Hepatocyte (in vitro differentiated cells): Measurements from ENCODE around the gene HS3ST5. TPM values are rescaled to one million over a fixed set of nuclear protein-coding genes. Genes with fewer than 3 reads are reported as not detected.
A peak's percentile ranks its signal among the peaks of the same experiment; 100 is the strongest.

ENCODE experiments used
- DNase-seq: peaks from one replicate; pipeline ENCODE4 v3.0.0-alpha.2; 2016; ENCODE audit warnings: low spot score
- H2AFZ ChIP-seq: fragments of 200-600 bp; sonication (generic); 2 replicates; pipeline ENCODE4 v1.6.0; 2016; ENCODE audit warnings: antibody characterized with exemption, mild to moderate bottlenecking
- H3K27ac ChIP-seq: fragments of 200-600 bp; sonication (generic); 2 replicates; pipeline ENCODE4 v1.5.1; 2016; ENCODE audit warnings: mild to moderate bottlenecking
- H3K27me3 ChIP-seq: fragments of 200-600 bp; sonication (generic); 2 replicates; pipeline ENCODE4 v1.6.1; 2016
- H3K36me3 ChIP-seq: fragments of 200-600 bp; sonication (generic); replicated peaks from 2 replicates; pipeline ENCODE4 v1.5.1; 2016; ENCODE audit warnings: low read depth; ENCODE audit not compliant: insufficient read depth
- H3K4me1 ChIP-seq: fragments of 200-600 bp; sonication (generic); 2 replicates; pipeline ENCODE4 v1.5.1; 2016; ENCODE audit warnings: mild to moderate bottlenecking, moderate library complexity; ENCODE audit not compliant: insufficient read depth
- H3K4me2 ChIP-seq: fragments of 200-600 bp; sonication (generic); 2 replicates; pipeline ENCODE4 v1.6.0; 2016
- H3K4me3 ChIP-seq: fragments of 200-600 bp; sonication (generic); 2 replicates; pipeline ENCODE4 v1.5.1; 2016; ENCODE audit warnings: mild to moderate bottlenecking
- H3K79me2 ChIP-seq: fragments of 200-600 bp; sonication (generic); 2 replicates; pipeline ENCODE4 v1.6.0; 2017; ENCODE audit warnings: mild to moderate bottlenecking
- H3K9me2 ChIP-seq: fragments of 200-600 bp; sonication (generic); replicated peaks from 2 replicates; pipeline ENCODE4 v1.6.0; 2017; ENCODE audit warnings: mild to moderate bottlenecking; ENCODE audit not compliant: insufficient read depth
- H3K9me3 ChIP-seq: fragments of 200-600 bp; sonication (generic); 2 replicates; pipeline ENCODE4 v1.5.1; 2016; ENCODE audit warnings: low read depth, mild to moderate bottlenecking
- H4K20me1 ChIP-seq: fragments of 200-600 bp; sonication (generic); 2 replicates; pipeline ENCODE4 v1.6.0; 2016; ENCODE audit warnings: mild to moderate bottlenecking; ENCODE audit not compliant: insufficient read depth, poor library complexity, severe bottlenecking
- CTCF ChIP-seq: fragments of 200-600 bp; sonication (generic); IDR thresholded peaks from 2 replicates; pipeline ENCODE4 v1.5.1; 2016; ENCODE audit warnings: antibody characterized with exemption, mild to moderate bottlenecking; ENCODE audit not compliant: poor library complexity
- EZH2 ChIP-seq: fragments of 200-600 bp; sonication (generic); IDR thresholded peaks from 2 replicates; pipeline ENCODE4 v1.6.1; 2016; ENCODE audit warnings: antibody characterized with exemption, mild to moderate bottlenecking, borderline replicate concordance
- EZH2phosphoT487 ChIP-seq: fragments of 200-600 bp; sonication (generic); IDR thresholded peaks from one replicate; pipeline ENCODE4 v1.6.1; 2018; ENCODE audit warnings: antibody characterized with exemption, mild to moderate bottlenecking, low read depth, moderate library complexity; ENCODE audit not compliant: unreplicated experiment, severe bottlenecking
- WGBS: methylation state at CpG from one replicate; pipeline ENCODE4 v1.1.6; 2016; ENCODE audit warnings: low lambda C conversion rate; ENCODE audit errors: missing lambda C conversion rate; 5-methylcytosine and 5-hydroxymethylcytosine counted together
- polyA plus RNA-seq: library from polyadenylated mRNA; unstranded; fragments of >200 nt; fragmentation: Nextera tagmentation; extraction: Ambion mirVana; gene quantifications from 2 replicates; pipeline ENCODE4 v1.2.1, GENCODE V29; 2016
- total RNA-seq: library from RNA; depleted of rRNA; stranded (reverse); fragments of >200 nt; gene quantifications from 2 replicates; pipeline ENCODE4 v1.2.3, GENCODE V29; 2014

HS3ST5 gene
- total and polyA plus RNA-seq, 2 experiments from 2014 or later: 0.73 to 1.4 TPM

GRCh38 chr6:114344246-114344970, 1.6 kb upstream of the HS3ST5 start:
- peaks cover 7% of the 10 kb centered on the region for H3K4me1 ChIP-seq
- no peaks in the 10 kb centered on the region for H4K20me1 ChIP-seq
- no peaks in the 10 kb centered on the region for H3K9me3 ChIP-seq
- H3K4me2 ChIP-seq: peak overlapping the region; percentile 98
- no peaks in the 10 kb centered on the region for H3K9me2 ChIP-seq
- WGBS: 71% methylated on average over 3 of the region's 3 CpGs
- no peak overlapping the region for H3K27ac ChIP-seq
- H3K4me3 ChIP-seq: no peak overlapping the region
- H3K79me2 ChIP-seq: no peaks in the 10 kb centered on the region
- no peak overlapping the region for H2AFZ ChIP-seq
- TF ChIP-seq CTCF: no peak
- no peak for TF ChIP-seq EZH2
- no peak for TF ChIP-seq EZH2phosphoT487
- peaks cover 3% of the 10 kb centered on the region for H3K27me3 ChIP-seq
- no peaks in the 10 kb centered on the region for H3K36me3 ChIP-seq
- DNase-seq: no peak

- Histone ChIP-seq H3K36me3 (no peaks in the 10 kb centered on the region), H3K9me2 (no peaks in the 10 kb centered on the region), H3K27ac (no peak overlapping the region), H3K27me3 (peaks cover 3% of the 10 kb centered on the region), H2AFZ (peak overlapping the region; percentile 71), H3K9me3 (no peaks in the 10 kb centered on the region), H3K4me2 (peak overlapping the region; percentile 98), H4K20me1 (no peaks in the 10 kb centered on the region), H3K4me1 (peaks cover 7% of the 10 kb centered on the region), H3K4me3 (no peak overlapping the region), H3K79me2 (no peaks in the 10 kb centered on the region)
- no peak for DNase-seq
- TF ChIP-seq CTCF (no peak), EZH2phosphoT487 (no peak), EZH2 (no peak)
- WGBS: 32% methylated on average over 2 of the region's 2 CpGs
Observed at GRCh38 chr6:114343782-114344144, 940 bp upstream of the HS3ST5 start.

GRCh38 chr6:114342086-114342825, 567 bp downstream of the HS3ST5 start:
- Histone ChIP-seq H3K27me3 (peaks cover 3% of the 10 kb centered on the region), H3K79me2 (no peaks in the 10 kb centered on the region), H3K4me1 (peaks cover 7% of the 10 kb centered on the region), H3K4me3 (peak overlapping the region; percentile 81), H3K9me3 (no peaks in the 10 kb centered on the region), H3K36me3 (no peaks in the 10 kb centered on the region), H4K20me1 (no peaks in the 10 kb centered on the region), H2AFZ (peak overlapping the region; percentile 71), H3K27ac (no peak overlapping the region), H3K4me2 (peak overlapping the region; percentile 98), H3K9me2 (no peaks in the 10 kb centered on the region)
- TF ChIP-seq CTCF: no peak
- TF ChIP-seq EZH2: no peak
- TF ChIP-seq EZH2phosphoT487: no peak
- under 1% methylated on average over 36 of the region's 92 CpGs for WGBS
- peak; percentile 52 for DNase-seq
